Erythroblast (primary cell): Measurements from ENCODE around the gene KRT31.
"Not testable (repeated sequence)": the region's sequence is repeated elsewhere in the genome, so short reads cannot be mapped to it uniquely, and the experiment has no call there.

Experiments used
- DNase-seq, 2 experiments: peaks; one replicate each; lab custom pipeline; 2025; lab: John Stamatoyannopoulos, UW
- GATA1 ChIP-seq: IDR thresholded peaks from 2 replicates; pipeline ENCODE4 v1.6.1; 2011; ENCODE audit warnings: low read depth, mild to moderate bottlenecking, control low read depth, low read length, moderate library complexity
- POLR2A ChIP-seq: IDR thresholded peaks from 2 replicates; pipeline ENCODE4 v1.6.1; 2011; ENCODE audit warnings: mild to moderate bottlenecking, low read length

Gene KRT31

DNA sequence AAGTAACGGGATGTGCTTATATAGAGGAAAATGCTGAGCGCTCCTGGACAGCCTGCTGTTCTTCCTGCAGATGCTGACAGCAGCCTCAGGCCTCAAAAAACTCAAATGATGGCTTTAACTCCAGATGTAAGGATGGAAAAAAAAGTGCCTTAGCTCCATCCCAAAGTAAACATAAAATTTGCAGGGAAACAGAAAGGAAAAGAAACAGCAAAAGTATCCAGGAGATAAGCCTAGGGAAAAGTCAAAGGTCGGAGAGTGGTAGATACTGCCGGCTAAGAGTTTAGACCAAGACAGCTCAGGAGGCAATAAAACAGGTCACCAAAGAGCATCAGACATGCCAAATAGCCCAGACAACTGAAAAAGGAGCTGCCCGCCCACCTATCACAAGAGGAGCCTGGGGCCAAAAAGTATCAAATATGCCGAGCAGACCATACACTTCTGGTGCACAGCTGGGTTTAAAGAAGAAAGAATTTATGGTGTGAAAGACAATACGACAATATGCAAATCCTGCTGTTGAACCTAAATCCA lies 6.9 kb downstream of the KRT31 start:
- no peak for TF ChIP-seq POLR2A
- no peak for TF ChIP-seq GATA1

DNA sequence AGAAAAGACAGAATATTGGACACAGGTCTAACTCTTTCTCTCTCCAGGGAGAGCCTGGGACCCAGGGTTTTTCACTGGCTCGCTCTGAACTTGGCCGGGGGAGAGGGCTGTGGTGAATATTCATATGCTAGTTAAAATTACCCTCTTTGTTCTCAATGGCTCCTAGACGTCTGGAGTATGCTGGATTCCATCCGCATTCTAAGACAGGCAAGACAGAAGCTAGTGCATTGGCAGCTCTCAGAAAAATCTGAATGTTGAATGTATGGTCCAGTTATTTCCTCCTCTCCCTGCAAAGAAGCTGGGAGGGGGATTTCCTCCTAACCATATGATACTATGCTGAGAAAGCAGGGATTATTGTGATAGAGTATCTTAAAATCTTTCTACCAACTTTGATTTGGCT lies 9.7 kb downstream of the KRT31 start:
- no peak for DNase-seq

More for the DNA sequence above, 6.9 kb downstream of the KRT31 start:
- DNase-seq: no peak

DNA sequence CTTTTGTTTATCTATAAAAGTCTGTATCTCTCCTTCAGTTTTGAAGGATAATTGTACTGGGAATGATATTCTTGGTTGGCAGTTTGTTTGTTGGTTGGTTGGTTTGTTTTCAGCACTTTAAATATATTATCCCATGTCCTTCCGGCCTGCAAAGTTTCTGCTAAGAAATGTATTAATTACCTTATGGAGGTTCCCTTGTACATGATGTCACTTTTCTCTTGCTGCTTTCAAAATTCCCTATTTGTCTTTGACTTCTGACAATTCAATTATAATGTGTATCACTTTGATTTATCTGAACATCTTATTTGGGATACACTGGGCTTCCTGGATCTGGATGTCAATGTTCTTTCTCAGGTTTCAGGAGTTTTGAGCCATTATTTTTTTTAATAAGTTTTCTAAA lies 11.2 kb downstream of the KRT31 start:
- TF ChIP-seq GATA1 (no peak), POLR2A (no peak)
- DNase-seq: no peak

More for the DNA sequence above, 9.7 kb downstream of the KRT31 start:
- TF ChIP-seq GATA1 (no peak), POLR2A (no peak)

DNA sequence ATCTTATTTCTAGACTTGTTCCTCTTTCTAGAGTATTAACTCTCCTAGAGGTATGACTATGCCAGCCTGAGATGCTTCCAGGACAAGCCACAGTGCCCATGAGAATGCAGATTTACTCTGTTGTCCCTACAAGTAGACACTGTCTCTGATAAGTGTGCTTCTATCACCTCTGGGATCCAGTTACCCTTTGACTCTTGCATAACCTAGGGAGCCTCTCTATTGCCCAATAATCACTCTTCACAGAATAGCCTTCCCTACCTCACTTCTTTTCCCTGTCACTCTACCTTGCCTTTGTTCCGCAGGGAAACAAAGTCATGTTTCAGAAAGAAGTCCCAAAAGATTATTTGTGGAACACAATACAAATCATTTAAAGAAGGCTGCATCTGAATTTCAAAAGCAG lies 13.7 kb downstream of the KRT31 start:
- TF ChIP-seq GATA1 (no peak), POLR2A (no peak)

DNA sequence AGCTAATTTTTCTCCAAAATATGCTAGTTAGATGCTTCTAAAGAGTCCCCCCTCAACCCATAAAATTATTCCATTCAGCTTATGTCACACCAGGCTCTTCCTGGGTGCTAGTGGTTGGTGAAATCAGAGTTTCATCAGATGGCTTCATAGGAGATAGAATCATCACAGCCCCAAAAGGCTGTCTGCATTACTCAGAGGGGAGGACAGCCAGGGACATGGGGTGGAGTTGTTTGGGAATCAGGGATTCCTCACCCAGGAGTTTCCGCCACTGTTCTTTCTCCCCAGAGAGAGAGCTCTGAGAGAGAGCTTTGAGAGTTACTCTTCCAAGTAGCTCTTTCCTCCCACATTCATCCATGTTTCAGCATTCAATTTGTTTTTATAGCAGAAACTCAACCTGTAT lies 15.0 kb downstream of the KRT31 start:
- TF ChIP-seq POLR2A (no peak), GATA1 (no peak)
- DNase-seq: no peak

More for the DNA sequence above, 13.7 kb downstream of the KRT31 start:
- no peak for DNase-seq

DNA sequence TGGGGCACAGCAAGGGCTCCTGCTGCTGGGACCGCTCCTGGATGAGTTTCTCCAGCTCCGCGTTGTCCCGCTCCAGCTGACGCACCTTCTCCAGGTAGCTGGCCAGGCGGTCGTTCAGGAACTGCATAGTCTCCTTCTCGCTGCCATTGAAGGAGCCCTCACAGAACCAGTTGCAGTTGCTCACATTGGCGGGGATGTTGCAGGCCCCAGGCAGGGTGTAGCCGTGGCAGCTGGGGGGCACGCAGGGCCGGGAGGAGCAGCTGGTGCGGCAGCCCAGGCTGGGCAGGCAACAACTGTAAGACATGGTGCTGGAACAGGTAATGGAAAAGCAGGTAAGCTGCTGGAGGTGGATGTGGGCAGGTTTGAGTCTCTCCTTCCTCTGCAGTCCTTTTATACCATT lies 15.5 kb downstream of the KRT31 start, which contains the start of gene KRT34:
TSS of gene KRT34 (minus strand) at position 364 of the 400 bp plus-strand sequence. CDS start at position 304, 60 bp downstream.
- DNase-seq: not testable (repeated sequence)

DNA sequence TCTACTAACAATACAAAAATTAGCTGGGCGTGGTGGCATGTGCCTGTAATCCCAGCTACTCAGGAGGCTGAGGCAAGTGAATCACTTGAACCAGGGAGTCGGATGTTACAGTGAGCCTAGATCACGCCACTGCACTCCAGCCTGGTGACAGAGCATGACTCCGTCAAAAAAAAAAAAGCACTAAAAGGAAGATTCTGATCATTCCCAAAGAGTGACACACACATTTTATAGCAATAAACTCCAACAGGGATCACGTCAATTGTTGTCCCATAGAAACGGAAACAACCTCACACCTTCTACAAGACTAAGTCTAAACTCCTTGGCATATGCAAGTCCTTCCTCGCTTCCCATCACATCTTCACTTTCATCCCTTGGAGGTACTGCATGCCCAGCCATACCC lies 17.3 kb downstream of the KRT31 start:
- DNase-seq: not testable (repeated sequence)

DNA sequence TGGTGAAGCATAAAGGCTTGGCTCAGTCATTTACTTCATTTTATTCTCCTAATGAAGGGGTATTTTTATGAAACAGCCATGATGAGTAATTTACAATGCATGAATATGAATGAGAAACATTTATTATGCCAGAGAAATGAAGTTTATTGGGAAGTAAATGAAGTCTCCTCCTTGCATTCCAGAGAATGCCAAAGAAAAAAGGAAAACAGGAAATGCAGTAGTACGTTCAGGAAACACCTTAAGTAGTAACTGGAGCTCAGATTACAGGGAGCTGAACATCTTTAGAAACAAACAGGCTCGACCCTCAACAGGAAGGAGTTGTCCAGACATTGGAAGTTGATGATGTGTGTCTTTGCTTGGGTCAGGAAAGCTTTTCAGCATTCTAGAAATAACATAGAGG lies 19.9 kb downstream of the KRT31 start:
- DNase-seq: no peak
- no peak for TF ChIP-seq POLR2A
- TF ChIP-seq GATA1: no peak

DNA sequence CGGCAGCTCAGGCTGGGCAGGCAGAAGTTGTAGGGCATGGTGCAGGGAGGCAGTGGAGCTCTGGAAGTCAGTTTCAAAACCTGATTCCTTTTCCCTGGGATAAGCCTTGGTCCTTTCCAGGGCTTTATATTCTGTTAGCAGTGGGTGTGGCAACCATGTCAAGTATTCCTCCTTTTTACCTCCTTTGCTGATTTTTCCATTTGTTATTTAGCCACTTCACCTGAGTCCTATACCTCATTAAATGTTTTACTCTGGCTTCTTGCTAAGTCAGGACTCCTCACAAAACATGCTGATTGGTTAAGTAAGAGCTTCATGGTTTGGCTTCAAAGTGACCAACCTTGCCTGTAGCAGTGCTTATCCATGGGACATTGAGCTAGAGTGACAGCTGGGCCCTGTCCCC lies 27.7 kb downstream of the KRT31 start, which contains the start of gene KRT33B:
TSS of gene KRT33B (minus strand) at position 101 of the 400 bp plus-strand sequence. CDS start at position 38, 63 bp downstream.
- no peak for TF ChIP-seq POLR2A
- no peak for TF ChIP-seq GATA1
- no peak for DNase-seq

DNA sequence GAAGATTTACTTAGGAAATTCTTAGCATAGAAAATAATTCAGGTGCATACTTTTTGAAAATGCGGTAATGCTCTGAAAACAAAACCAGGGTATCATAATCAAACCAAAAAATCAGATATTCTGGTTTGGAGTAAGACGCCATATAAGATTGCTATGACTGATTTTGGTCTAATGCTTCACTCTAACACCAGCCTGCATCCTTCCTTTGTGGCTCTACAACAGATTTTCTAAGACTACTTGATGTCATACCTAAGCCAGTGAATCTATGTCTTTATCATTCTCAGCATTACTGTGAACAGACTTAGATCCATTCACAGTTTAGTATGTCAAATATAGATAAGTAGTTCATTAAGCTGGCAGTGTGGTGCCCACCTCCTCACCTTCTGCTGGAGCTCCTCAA lies 28.4 kb downstream of the KRT31 start:
- no peak for DNase-seq
- TF ChIP-seq POLR2A (no peak), GATA1 (no peak)

DNA sequence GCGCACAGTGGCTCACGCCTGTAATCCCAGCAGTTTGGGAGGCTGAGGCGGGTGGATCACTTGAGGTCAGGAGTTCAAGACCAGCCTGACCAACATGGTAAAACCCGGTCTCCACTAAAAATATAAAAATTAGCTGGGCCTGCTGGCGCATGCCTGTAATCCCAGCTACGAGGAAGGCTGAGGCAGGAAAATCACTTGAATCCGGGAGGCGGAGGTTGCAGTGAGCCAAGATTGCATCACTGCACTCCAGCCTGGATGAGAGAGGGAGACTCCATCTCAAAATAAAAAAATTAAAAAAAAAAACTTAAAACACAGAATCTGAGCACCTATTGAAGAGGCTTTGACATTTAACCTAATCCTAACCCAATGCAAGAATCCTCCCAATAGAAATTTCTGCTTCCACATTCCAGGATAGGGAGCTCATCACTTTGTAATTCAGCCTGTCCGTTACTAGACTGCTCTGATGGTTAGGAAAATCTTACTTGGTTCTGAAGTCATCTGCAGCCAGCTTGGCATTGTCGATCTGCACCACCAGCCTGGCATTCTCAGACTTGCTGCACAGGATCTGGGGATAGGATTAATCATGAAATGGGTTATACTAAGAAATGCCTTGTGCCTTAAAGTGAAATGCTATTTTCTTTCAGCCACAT lies 29.9 kb downstream of the KRT31 start:
- TF ChIP-seq POLR2A (no peak), GATA1 (no peak)

DNA sequence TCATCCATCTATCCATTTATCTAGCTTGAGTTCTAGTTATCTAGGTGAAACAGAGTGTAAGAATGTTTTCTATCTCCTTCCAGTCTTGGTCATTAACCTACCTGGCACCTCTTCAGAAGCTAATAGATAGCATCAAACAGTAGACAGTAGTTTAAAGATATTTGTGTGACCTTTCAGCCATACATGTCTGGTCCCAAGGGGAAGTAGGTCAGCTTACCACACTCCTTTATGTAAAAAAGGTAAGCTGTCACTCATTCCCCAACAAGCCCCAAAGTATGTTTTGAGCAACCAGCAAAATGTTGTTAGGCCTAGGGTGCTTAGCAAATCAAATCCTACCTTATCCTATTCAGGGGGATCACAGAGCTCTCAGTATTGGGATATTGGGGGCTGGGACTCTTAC lies 31.3 kb downstream of the KRT31 start:
- TF ChIP-seq GATA1: no peak
- no peak for TF ChIP-seq POLR2A
- DNase-seq: no peak

More for the DNA sequence above, 29.9 kb downstream of the KRT31 start:
- DNase-seq: no peak

DNA sequence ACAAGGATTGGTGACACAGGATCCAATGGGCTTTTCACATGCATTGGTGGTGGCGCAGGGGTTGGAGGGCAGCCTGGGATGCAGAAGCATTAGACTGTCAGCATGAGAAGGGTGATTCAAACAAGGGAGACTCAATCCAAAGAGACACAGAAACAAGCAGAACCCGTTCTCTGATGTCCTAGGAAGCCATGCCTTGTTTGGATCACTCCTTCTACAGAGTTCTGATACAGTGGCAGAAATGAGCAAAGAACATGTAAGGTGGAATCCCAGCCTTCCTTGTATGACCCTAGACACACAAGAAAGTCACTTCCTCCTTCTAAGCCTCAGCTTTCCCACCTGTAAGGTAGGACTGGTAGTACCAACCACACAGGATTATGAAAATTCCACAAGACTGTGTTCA lies 33.5 kb downstream of the KRT31 start:
- TF ChIP-seq GATA1 (no peak), POLR2A (no peak)
- no peak for DNase-seq

DNA sequence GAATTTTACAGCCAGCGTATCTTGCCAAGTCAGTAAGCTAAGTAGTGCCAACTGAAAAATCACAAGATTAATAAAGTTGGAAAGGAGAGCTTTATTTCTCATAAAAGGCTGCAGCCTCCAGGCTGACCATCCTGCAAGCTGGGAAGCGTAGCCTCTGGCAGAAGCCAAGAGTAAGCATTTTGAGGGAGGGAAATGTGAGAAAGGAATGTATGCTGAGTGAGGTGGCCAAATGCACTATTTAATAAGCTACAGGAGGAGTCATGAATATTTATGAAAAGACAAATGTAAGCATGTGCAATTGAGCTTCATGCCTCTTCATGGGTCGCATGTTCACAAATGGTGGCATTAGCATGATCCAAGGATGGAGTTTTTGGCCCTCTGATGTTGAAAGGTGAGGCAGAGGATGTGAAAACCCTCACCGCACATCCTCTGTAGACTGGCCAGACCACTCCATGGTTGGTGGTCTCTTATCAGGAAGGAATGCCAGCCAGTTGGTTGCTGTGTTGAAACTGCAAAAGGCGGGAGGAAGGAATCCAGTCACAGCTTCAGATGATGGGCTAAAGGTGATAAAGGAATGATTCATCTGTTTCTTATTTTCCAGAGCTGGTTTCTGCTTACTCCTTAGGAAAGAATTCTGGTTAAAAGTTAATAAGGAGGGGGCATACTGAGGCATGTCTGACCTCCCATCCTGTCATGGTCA lies 37.0 kb downstream of the KRT31 start:
- DNase-seq: no peak
- no peak for TF ChIP-seq GATA1
- TF ChIP-seq POLR2A: no peak
